Peyer's patch (tissue), 4 donors: ENCODE data around the gene TBATA. TPM values are rescaled to one million over a fixed set of nuclear protein-coding genes. Genes with fewer than 3 reads are reported as not detected.

Source experiments
- DNase-seq, 3 donors: peaks; one replicate each; pipeline ENCODE4 v3.0.0-alpha.2; 2017 to 2019
- H3K27ac ChIP-seq, 4 donors: fragments of 200-600 bp; sonication (generic); one replicate each; pipeline ENCODE4 v1.5.1; 2016 to 2019
- H3K27me3 ChIP-seq, 2 donors: fragments of 200-600 bp; sonication (generic); one replicate each; pipeline ENCODE4 v1.5.1; 2019
- H3K36me3 ChIP-seq, 3 donors: fragments of 200-600 bp; sonication (generic); one replicate each; pipeline ENCODE4 v1.5.1; 2016 to 2019
- H3K4me1 ChIP-seq, 4 donors: fragments of 200-600 bp; sonication (generic); one replicate each; pipeline ENCODE4 v1.5.1; 2016 to 2019
- H3K4me3 ChIP-seq, 4 donors: fragments of 200-600 bp; sonication (generic); 1 replicate in 3 of 4; 2 replicates in 1 of 4; pipeline ENCODE4 v1.5.1; 2016 to 2019; ENCODE audit warnings: mild to moderate bottlenecking in 1 of 4
- H3K9me3 ChIP-seq, 4 donors: fragments of 200-600 bp; sonication (generic); one replicate each; pipeline ENCODE4 v1.5.1; 2016 to 2019; ENCODE audit warnings: mild to moderate bottlenecking in 1 of 4
- CTCF ChIP-seq, 6 experiments: fragments of 450-650 bp in 4 of 6; fragments of 200-600 bp in 2 of 6; sonication (generic) in 1 of 6; IDR thresholded peaks; one replicate each; pipeline ENCODE4 v1.5.1; 2017 to 2019; ENCODE audit warnings: antibody characterized with exemption in 6 of 6, mild to moderate bottlenecking in 3 of 6, moderate library complexity in 1 of 6
- POLR2A ChIP-seq, 2 donors: fragments of 450-650 bp; IDR thresholded peaks; one replicate each; pipeline ENCODE4 v1.5.1; 2017; ENCODE audit warnings: antibody characterized with exemption in 2 of 2, mild to moderate bottlenecking in 2 of 2, moderate library complexity in 2 of 2
- total RNA-seq, 4 donors: library from RNA; depleted of rRNA; stranded (reverse); fragments of >200 nt; gene quantifications; one replicate each; pipeline ENCODE4 v1.1.0, GENCODE V29; 2016

The TBATA gene
- total RNA-seq, 4 donors from 2014 or later, result not detected

DNA sequence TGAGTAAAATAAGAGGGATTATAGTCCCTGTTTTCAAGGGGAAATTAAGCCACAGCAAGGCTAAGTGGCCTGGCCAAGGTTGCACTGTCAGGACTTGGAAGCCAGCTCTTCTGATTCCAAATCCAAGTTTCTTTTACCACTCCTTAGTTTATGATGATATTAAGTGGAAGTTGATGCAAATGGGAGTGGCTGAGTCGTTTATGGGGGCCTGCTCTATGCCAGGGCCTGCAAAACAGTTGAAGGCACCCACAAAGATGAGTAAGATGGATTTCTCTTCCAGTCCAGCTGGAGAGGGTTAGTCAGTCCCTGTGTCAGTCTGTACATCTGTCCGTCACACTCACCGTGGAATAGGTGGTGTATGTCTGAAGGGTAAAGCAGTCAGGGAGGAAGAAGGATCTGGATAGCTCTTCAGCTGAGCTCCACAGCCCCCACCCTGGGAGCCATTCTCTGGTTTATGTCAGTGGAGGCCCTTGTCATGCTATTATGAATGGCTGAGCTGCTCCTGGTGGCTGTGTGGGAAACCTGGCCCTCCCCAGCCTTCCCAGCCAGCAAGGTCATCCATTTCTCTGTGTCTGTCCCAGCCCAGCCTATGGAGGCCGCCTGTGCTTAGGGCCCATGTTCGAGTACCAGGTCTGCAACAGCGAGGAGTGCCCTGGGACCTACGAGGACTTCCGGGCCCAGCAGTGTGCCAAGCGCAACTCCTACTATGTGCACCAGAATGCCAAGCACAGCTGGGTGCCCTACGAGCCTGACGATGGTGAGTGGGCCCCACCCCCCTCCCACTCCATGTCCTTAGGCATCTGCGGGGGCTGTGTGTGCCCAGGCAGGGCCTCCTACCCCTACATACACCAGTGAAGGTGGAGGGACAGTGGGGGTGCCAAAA is 44.5 kb downstream of the TBATA start:
- Histone ChIP-seq H3K4me3 (no peak overlapping the region), H3K9me3 (no peaks in the 10 kb centered on the region), H3K27me3 (no peaks in the 10 kb centered on the region), H3K36me3 (no peaks in the 10 kb centered on the region), H3K27ac (peak overlapping the region in 1 of 4 donors; percentile 16), H3K4me1 (peaks cover 0 to 66% (median 6%) of the 10 kb centered on the region in 4 donors)
- no peak for TF ChIP-seq CTCF (IDR thresholded peaks at IDR 0.05)
- TF ChIP-seq POLR2A (IDR thresholded peaks at IDR 0.05), result no peak
- no peak for DNase-seq

- H3K4me1 ChIP-seq, result peaks cover 0 to 66% (median 6%) of the 10 kb centered on the region in 4 donors
- no peak for DNase-seq
- H3K4me3 ChIP-seq, result no peak overlapping the region
- H3K36me3 ChIP-seq, result no peaks in the 10 kb centered on the region
- H3K9me3 ChIP-seq, result no peaks in the 10 kb centered on the region
- TF ChIP-seq CTCF (IDR thresholded peaks at IDR 0.05), result no peak
- no peak for TF ChIP-seq POLR2A (IDR thresholded peaks at IDR 0.05)
- H3K27ac ChIP-seq, result peak overlapping the region in 2 of 4 donors; percentile 82 to 95
- no peaks in the 10 kb centered on the region for H3K27me3 ChIP-seq
Measured at GRCh38 chr10:70738761-70739121, 46.4 kb downstream of the TBATA start.

DNA sequence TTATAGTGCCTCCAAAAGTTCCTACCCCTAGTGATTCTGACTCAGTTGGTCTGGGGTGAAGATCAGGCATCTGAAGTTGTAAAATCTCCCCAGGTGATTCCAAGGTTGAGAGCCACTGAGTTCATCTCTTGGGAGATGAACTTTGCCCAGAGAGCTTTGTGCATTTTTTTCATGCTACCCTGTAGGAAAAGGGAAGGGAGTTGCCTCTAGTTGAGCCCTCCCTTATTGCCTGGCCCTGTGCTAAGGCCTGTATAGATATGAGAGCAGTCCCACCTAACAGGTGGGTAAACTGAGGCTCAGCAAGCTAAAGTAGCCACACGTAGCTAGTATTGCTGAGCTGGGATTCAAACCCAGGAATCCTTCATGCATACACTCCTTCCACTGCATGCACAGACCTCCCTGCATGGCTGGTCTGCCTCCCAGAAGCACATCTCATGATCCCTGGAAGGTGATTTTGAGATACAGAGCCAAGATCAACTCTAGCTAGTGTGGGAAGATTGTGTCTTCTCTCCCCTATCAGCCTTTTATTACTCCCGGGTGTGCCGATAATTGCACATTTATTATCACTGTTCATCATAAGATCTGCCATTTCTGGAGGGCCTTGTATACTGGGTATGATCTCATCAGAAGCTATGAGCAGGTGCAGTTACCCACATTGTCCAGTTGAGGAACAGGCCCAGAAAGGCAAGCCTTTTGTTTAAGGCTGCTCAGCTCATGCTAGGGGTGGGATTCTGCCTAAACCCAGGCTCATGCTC is 47.0 kb downstream of the TBATA start:
- peak in 1 of 3 donors; percentile 58 for DNase-seq
- Histone ChIP-seq H3K27ac (peak overlapping the region in 2 of 4 donors; percentile 82 to 95), H3K4me1 (peaks cover 0 to 60% (median 4%) of the 10 kb centered on the region in 4 donors)

DNA sequence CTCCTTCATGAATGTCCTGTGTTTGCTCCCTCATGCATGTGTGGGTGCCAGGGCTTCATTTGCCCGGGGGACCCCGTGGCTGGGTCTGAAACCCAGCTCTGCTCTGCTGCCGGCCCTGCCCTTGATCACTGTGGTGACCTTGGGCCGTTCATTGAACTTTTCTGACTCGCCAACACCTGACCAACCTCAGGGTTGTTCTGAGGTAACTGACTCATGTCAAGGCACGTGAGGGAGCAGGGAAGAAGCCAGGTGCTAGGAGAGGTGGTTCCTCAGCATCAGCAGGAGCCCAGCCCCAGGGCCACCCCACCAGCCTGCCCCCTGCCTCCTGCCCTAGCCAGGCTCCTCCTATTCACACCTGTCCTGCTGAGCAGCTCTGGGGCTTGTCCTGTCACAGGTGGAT is 47.9 kb downstream of the TBATA start:
- peak overlapping the region in 2 of 4 donors; percentile 82 to 95 for H3K27ac ChIP-seq
- TF ChIP-seq CTCF (IDR thresholded peaks at IDR 0.05) (peak in 1 of 6 experiments; percentile 2), POLR2A (IDR thresholded peaks at IDR 0.05) (no peak)
- peak in 2 of 3 donors; percentile 73 to 77 for DNase-seq
- peaks cover 0 to 52% (median 2%) of the 10 kb centered on the region in 4 donors for H3K4me1 ChIP-seq
- no peaks in the 10 kb centered on the region for H3K36me3 ChIP-seq
- H3K4me3 ChIP-seq, result no peak overlapping the region
- H3K9me3 ChIP-seq, result no peaks in the 10 kb centered on the region
- H3K27me3 ChIP-seq, result no peaks in the 10 kb centered on the region

More for the DNA sequence above, 47.0 kb downstream of the TBATA start:
- no peak for TF ChIP-seq POLR2A (IDR thresholded peaks at IDR 0.05)
- TF ChIP-seq CTCF (IDR thresholded peaks at IDR 0.05), result peak in 4 of 6 experiments; percentile 34 to 77 (median 74)
- no peaks in the 10 kb centered on the region for H3K36me3 ChIP-seq
- H3K27me3 ChIP-seq, result no peaks in the 10 kb centered on the region
- H3K4me3 ChIP-seq, result no peak overlapping the region
- H3K9me3 ChIP-seq, result no peaks in the 10 kb centered on the region

- TF ChIP-seq CTCF (IDR thresholded peaks at IDR 0.05), result no peak
- TF ChIP-seq POLR2A (IDR thresholded peaks at IDR 0.05), result no peak
- Histone ChIP-seq H3K9me3 (no peaks in the 10 kb centered on the region), H3K27me3 (no peaks in the 10 kb centered on the region), H3K4me1 (peaks cover 0 to 45% (median 2%) of the 10 kb centered on the region in 4 donors), H3K4me3 (no peak overlapping the region), H3K27ac (peak overlapping the region in 2 of 4 donors; percentile 82 to 95), H3K36me3 (no peaks in the 10 kb centered on the region)
- DNase-seq, result peak in 2 of 3 donors; percentile 59 to 80
Measured at GRCh38 chr10:70736525-70736924, 48.7 kb downstream of the TBATA start.
